UCSD-AML1 (cell line): ENCODE measurements around the gene PBRM1.

Experiments
- DNase-seq: peaks from one replicate; lab custom pipeline; 2025; ENCODE audit not compliant: unreplicated experiment; lab: John Stamatoyannopoulos, UW

Gene PBRM1

DNA sequence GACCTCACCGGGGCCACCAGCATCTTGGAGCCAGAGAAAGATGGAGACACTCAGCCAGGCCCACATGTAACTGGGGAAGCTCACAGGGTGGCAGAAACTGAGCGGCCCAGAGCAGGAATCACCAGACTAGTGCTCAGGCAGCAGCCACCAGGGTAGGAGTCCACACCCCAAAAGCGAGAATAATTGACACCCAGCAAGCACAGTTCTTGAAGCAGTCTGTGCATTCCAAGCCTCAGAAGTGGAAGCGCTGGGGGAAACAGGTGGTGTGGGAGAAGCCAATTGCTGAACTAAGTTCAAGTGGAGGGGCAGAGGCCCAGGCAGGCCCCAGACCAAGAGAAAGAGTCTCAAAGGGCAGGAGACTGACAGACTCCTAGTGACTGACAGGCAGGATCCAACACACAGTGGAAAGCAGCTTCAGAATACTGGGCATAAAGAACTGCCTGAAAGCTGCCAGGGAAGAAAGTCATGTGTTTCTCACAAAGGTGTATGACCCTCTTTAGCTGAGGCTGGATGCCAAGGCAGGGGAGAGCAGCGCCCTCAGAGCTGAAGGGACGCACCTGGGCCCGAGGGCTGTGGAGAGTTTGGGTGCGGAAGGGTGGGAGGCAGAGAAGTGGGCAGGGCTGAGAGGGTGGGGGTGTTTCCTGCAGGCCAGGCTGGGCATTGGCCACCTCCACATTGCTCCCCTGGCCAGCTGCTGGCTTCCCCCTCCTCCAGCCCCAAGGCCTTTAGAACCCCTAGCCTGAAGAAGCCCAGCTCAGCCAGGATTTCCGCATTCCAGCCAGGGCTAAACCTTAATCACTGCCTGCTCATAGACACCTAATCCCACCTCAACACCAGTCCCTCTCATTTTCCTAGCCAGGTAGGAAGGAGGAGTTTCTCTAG lies 159.8 kb downstream of the PBRM1 start:
- no peak for DNase-seq

DNA sequence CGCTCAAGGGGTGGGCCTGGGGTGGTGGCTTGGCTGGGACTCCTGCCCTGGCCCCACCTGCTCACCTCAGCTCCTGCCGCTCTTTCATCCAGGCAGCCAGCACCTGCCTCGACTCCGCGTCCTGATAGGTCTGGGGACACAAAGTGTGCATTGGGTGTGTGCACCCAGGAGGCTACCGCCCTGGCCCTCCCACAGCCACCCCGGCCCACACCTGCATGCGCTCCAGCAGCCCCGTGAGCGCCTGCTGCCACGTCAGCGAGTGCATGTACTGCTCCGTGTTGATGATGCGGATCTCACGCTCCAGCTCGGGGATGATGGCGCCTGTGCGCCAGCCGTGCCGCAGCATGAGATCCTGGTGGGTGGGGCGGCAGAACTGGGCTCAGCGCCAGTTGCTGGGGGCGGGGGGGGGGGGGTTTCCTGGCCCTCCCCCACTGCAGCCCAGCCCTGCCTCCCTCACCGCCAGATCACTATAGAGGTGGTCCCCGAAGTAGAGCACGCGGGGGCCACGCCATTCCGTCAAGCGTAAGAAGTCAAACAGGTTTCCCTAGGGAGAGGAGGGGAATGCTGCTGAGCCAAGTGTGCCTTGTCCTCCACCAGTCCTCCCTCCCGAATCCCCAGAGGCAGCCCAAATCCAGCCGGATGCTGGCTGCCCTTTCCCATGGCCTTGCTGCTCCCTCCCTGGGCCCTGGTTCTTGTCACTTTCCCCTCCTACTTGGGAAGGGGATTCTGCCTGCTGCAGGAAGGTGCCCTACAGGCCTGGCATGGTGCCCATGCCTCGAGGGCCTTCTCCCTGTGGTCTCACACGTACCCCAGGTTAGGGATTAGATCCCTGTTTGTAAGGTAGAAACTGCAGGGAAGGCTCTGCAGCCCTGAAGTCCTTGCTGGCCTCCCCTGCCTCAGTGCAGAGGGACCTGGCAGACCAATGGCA lies 160.7 kb downstream of the PBRM1 start:
- no peak for DNase-seq

DNA sequence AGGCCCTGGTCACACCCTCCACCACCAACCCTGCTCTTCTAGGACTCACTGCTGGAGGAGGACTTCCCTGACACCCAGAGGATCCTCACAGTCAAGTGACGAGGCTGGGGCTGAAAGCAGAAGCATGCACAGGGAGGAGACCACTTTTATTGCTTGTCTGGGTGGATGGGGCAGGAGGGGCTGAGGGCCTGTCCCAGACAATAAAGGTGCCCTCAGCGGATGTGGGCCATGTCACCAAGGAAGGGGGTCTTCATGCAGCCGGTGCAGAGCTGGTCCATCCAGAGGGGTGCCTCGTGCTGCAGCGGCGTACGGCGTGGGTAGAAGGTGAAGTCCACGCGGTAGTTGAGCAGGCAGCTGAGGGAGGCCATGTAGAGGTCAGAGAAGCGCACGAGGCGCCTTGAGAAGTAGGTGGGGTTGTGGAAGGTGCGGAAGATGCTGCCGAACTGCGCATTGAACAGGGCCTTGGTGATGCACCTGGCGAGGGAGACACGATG lies 161.4 kb downstream of the PBRM1 start:
- DNase-seq, result no peak

DNA sequence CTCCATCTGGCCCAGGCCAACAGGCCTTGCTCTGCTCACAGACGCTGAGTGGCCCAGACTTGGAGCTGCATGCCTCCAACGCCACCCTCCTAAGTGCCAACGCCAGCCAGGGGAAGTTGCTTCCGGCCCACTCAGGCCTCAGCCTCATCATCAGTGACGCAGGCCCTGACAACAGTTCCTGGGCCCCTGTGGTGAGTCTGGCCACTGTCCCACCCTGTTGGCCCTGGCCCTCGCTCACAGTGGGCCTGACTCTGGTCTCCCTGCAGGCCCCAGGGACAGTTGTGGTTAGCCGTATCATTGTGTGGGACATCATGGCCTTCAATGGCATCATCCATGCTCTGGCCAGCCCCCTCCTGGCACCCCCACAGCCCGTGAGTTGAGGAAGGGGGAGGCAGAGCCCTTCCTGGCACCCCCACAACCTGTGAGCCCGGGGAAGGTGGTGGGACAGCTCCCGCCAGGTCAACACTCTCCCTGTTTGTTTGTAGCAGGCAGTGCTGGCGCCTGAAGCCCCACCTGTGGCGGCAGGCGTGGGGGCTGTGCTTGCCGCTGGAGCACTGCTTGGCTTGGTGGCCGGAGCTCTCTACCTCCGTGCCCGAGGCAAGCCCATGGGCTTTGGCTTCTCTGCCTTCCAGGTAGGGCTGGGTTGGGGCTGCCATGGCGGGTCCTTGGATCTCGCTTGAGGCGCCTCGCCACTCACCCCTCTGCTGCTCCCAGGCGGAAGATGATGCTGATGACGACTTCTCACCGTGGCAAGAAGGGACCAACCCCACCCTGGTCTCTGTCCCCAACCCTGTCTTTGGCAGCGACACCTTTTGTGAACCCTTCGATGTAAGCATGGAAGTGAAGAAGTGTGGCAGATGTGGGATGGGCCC lies 162.1 kb downstream of the PBRM1 start:
- DNase-seq, result no peak

DNA sequence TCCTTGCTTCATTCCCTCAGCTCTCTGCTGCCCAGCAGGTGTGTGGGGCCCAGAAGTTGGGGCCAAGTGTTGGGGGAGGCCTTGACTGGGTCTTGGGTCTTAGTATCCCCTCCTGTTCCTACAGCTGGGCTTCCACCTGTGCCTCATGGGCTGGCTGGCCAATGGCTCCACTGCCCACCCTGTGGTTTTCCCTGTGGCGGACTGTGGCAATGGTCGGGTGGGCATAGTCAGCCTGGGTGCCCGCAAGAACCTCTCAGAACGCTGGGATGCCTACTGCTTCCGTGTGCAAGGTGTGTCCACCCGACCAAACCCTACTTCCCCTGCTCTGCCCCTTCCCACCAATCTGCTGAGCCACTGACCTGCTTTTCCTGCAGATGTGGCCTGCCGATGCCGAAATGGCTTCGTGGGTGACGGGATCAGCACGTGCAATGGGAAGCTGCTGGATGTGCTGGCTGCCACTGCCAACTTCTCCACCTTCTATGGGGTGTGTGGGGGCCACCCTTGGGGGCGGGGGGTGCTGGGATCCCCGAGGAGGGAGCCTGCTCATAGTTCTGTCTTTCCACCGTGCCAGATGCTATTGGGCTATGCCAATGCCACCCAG lies 163.0 kb downstream of the PBRM1 start:
- no peak for DNase-seq

DNA sequence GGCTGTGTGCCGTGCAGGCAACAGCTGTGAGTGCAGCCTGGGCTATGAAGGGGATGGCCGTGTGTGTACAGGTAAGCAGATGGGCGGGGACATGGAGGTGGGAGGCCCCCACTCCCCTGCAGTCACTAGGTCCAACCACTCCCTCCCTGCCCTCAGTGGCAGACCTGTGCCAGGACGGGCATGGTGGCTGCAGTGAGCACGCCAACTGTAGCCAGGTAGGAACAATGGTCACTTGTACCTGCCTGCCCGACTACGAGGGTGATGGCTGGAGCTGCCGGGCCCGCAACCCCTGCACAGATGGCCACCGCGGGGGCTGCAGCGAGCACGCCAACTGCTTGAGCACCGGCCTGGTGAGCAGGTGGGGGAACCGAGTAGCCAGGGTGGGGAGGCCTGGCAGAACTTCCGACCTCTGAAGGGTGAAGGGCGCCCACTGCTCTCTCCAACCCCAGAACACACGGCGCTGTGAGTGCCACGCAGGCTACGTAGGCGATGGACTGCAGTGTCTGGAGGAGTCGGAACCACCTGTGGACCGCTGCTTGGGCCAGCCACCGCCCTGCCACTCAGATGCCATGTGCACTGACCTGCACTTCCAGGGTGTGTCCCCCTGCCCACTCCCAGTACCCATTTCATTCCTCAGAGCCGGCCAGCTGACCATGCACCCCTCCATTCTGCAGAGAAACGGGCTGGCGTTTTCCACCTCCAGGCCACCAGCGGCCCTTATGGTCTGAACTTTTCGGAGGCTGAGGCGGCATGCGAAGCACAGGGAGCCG lies 163.6 kb downstream of the PBRM1 start:
- DNase-seq, result no peak

DNA sequence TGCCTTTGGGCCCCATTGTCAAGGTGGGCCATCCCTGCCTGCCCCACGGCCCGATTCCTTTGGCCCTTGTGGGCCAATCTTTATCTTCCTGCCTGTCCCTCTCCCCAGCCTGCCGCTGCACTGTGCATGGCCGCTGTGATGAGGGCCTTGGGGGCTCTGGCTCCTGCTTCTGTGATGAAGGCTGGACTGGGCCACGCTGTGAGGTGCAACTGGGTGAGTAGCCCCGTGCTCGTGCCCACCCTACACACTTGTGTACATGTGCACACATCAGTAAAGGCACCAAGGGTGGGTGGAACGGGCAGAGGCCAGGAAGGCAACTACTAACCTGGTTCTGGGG lies 164.3 kb downstream of the PBRM1 start:
- no peak for DNase-seq

DNA sequence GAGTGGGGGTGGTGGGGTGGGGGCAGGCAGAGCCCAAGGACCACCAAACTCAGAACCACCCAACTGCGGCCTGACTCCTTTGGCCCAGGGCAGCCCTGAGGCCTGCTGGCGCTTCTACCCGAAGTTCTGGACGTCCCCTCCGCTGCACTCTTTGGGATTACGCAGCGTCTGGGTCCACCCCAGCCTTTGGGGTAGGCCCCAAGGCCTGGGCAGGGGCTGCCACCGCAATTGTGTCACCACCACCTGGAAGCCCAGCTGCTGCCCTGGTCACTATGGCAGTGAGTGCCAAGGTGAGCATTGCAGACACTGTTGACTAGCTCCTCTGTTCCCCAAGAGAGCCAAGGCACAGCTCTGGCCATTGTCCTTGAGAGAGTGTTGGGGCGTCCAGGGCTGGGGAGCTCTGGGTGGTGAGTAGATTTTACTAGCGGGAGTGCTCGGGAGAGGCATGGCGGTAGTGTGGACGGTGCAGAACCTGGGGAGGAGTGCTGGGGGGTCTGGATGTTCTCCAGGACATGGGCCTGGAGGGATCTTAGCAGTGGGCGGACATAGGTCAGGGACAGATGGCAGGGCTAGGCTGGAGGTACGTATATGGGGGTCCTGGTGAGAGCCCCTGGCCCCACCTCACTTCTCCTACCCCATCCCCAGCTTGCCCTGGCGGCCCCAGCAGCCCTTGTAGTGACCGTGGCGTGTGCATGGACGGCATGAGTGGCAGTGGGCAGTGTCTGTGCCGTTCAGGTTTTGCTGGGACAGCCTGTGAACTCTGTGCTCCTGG lies 164.8 kb downstream of the PBRM1 start:
- DNase-seq, result no peak

DNA sequence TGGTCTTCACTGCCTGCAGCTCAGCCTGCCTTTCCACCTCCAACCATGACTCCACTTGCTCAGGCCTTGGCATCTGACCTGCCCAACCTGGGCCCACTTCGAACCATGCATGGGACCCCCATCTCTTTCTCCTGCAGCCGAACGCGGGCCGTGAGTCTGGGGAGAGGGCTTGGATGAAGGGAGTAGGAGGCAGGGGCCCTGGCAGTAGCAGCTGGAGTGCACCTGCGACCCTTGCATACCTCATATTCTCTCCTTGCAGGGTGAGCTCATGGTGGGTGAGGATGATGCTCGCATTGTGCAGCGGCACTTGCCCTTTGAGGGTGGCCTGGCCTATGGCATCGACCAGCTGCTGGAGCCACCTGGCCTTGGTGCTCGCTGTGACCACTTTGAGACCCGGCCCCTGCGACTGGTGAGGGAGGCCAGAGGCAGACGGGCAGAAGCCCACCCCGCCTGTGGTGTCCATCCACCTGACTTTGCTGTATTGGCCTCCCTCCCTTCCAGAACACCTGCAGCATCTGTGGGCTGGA lies 165.5 kb downstream of the PBRM1 start:
- DNase-seq, result no peak

DNA sequence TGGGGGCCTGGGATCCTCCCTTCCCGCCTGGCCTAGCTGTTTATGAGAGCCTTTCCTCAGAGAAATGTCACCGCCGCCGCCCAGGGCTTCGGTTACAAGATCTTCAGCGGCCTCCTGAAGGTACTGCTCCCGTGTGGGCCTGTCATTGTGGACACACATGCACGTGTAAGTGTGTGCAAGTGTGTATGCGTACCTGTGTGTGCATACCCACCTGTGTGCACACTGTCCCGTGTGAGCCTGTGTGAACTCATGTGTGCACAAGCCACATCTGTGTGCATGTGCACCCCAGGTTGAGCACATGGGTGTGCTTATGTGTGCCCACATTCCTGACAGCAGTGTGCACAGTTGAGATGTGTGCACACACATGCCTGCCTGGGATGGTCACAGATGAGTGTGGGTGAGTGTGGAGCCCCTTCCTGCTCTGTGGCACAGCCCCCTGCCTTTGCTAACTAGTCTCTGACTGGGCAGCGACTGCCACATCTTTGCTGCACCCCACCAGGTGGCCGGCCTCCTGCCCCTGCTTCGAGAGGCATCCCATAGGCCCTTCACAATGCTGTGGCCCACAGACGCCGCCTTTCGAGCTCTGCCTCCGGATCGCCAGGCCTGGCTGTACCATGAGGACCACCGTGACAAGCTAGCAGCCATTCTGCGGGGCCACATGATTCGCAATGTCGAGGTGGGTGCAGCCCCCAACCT lies 166.1 kb downstream of the PBRM1 start:
- DNase-seq, result no peak

DNA sequence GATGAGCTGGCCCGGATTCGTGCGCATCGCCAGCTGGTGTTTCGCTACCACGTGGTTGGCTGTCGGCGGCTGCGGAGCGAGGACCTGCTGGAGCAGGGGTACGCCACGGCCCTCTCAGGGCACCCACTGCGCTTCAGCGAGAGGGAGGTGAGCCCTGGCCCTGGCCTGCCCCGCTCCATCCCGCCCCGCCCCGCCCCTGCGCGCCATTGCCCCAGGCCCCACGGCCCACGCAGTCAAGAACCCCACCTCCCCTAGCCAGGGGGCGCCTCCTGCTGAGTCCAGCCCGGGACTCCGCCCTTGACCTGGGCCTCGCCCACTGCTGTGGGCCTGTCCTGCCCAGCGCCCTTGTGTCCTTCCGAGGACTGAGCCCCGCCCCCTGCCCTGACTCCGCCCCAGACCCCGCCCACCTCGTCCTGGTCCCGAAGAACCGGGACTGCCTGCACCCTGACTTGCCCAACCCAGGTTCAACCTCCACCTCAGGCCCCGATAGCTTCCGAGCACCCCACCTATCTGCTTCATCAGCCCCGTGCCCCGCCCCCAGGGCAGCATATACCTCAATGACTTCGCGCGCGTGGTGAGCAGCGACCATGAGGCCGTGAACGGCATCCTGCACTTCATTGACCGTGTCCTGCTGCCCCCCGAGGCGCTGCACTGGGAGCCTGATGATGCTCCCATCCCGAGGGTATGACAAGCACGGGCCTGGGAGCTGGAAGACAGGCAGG lies 166.8 kb downstream of the PBRM1 start:
- DNase-seq, result no peak

DNA sequence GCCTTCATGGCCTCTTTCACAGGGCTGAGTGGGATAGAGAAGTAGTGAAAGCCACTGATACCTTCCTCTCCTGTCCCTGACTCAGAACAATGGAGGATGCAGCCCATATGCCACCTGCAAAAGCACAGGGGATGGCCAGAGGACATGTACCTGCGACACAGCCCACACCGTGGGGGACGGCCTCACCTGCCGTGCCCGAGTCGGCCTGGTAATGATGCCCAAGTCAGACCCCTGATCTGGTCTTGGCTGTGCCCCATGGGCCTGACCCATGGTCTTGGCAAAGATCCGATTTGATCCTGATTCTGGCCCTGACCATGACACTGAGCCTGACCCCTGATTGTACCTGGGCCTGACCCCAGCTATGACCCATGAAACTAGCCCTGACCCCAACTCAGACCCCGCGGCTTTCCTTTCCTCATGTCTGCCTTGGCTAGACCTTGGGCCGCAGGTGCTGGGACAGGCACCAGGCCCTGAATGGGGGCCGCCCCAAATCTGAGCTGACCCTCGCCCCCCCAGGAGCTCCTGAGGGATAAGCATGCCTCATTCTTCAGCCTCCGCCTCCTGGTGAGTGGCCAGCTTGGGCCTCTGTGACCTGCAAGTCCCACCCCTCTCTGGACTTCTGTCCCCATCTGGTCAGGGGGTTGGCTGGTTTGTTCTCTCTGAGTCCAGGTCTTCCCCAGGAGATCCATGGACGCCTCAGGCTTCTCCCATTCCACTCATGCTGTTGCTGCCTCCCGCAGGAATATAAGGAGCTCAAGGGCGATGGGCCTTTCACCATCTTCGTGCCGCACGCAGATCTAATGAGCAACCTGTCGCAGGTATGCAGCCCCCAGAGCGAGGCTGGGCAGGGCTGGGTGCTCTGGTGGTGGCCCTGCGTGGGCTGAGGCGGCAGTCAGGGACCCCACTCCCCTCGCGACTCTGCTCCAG lies 167.7 kb downstream of the PBRM1 start:
- no peak for DNase-seq

DNA sequence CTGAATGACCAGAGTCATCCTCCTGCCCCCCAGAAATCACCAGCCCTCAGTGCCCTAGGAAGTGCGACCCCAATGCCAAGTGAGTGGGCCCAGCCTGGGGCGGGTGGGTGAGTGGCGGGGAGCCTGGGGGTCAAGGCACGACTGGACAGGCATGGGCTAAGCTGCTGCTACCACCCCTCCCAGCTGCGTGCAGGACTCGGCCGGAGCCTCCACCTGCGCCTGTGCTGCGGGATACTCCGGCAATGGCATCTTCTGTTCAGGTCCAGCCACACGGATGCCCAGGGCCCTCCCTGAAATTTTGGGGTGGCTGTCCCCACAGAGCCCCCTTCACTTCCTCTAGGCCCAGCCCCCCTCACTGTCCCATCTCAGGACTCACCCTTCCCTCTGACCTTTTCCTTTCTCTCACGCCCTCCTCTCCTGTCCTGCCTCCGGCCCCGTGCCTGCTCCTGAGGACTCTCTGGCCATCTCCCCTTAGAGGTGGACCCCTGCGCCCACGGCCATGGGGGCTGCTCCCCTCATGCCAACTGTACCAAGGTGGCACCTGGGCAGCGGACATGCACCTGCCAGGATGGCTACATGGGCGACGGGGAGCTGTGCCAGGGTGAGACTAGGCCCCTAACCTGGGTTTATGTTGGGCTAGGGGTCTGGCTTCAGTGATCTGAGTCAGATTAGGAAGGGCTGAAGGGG lies 169.1 kb downstream of the PBRM1 start:
- DNase-seq, result no peak

DNA sequence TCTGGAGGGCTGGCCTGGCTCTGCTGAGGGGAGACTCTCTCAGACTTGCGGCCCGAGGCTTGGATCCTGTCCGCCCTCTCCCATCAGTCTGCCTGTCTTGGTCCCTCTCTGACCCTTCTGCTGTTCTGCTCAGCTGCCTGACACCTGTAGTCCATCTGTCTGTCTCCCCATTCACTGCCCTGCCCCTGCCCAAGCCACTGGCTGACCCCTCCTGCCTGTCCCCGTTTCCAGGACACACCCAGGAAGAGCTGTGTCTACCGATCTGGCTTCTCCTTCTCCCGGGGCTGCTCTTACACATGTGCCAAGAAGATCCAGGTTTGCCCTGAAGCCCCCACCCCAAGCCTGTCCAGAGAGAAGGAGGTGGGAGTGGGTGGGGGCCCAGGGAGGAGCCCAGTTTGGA lies 170.5 kb downstream of the PBRM1 start:
- no peak for DNase-seq

DNA sequence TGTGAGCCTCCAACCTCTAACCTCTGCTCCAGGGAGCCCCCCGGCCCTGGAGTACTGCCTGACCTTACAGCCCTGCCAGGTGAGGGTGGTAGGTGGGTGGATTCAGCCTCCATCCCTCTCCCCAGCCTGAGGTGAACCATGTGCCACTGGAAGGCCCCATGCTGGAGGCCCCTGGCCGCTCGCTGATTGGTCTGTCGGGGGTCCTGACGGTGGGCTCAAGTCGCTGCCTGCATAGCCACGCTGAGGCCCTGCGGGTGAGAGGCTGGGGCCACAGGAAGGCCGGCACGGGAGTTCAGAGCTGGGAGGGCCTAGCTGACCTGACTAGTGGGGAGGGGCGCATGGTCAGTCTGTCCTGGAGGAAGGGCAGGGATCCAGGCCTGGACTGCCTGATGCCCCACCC lies 171.1 kb downstream of the PBRM1 start:
- no peak for DNase-seq

DNA sequence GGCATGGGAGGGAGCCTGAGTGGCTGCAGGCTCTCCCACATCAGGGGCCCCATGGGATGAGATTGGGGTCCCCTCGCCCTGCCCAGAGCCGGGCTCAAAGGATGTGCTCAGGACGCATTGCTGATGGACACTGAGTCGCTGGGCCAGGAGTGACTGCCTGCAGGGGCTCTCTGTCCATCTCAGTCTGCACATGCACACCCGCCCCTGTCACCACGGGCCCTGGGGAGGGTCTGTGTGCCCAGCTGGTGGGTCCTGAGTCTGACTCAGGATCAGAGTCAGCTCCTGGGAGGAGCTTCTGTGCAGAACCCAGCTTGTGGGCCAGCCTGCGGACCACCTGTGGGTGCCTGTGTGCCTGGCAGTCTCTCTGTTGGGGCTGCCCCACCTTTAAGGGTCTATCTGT lies 172.4 kb downstream of the PBRM1 start:
- DNase-seq, result no peak
